Muscle of back (tissue), 13 donors: ENCODE results near the gene BPIFA2. TPM values are rescaled to one million over a fixed set of nuclear protein-coding genes. Genes with fewer than 3 reads are reported as not detected.
A peak's percentile ranks its signal among the peaks of the same experiment; 100 is the strongest.
"Not testable (repeated sequence)": the region's sequence is repeated elsewhere in the genome, so short reads cannot be mapped to it uniquely, and the experiment has no call there.

Experiments
- DNase-seq, 3 donors: peaks; one replicate each; pipeline versions ENCODE4 v3.0.0 to v3.0.0-alpha.2; 2013
- long read RNA-seq, 9 donors: transcript quantifications; one replicate each; lab custom pipeline, GENCODE V29; 2026
- polyA plus RNA-seq, 10 donors: library from polyadenylated mRNA; unstranded; fragments of 120-200 nt; gene quantifications; one replicate each; pipeline ENCODE4 v1.2.1, GENCODE V29; 2013; ENCODE audit not compliant: insufficient read length in 10 of 10

Gene BPIFA2
- polyA plus RNA-seq: not detected
- long read RNA-seq, donor 1: 0 reads
- long read RNA-seq, donor 2: 0 reads
- long read RNA-seq, donor 3: 0 reads
- long read RNA-seq, donor 4: 0 reads
- long read RNA-seq, donor 5: 0 reads
- long read RNA-seq, donor 6: 0 reads
- long read RNA-seq, donor 7: 0 reads
- long read RNA-seq, donor 8: 0 reads
- long read RNA-seq, donor 9: 0 reads

GRCh38 chr20:33167859-33168258, at the start of gene BPIFA2:
TSS of gene BPIFA2 (plus strand) at chr20:33168159. CDS start at chr20:33169146, 987 bp downstream.
- DNase-seq: no peak

GRCh38 chr20:33119725-33120720, 47.9 kb upstream of the BPIFA2 start:
- DNase-seq: no peak

- no peak for DNase-seq
These were observed 47.0 kb upstream of the BPIFA2 start for GRCh38 chr20:33120934-33121333.

- DNase-seq: not testable (repeated sequence)
These were observed 45.7 kb upstream of the BPIFA2 start for GRCh38 chr20:33122297-33122696.

- DNase-seq: no peak
These were observed 43.7 kb upstream of the BPIFA2 start for GRCh38 chr20:33124261-33124660.

- DNase-seq: no peak
These were observed 43.0 kb upstream of the BPIFA2 start for GRCh38 chr20:33124994-33125393.

GRCh38 chr20:33125983-33126382, 42.0 kb upstream of the BPIFA2 start:
- no peak for DNase-seq

GRCh38 chr20:33127422-33128097, 40.4 kb upstream of the BPIFA2 start:
- no peak for DNase-seq

GRCh38 chr20:33130568-33131061, 37.3 kb upstream of the BPIFA2 start:
- DNase-seq: peak in 2 of 3 donors; percentile 21 to 66

- DNase-seq: no peak
These were observed 35.9 kb upstream of the BPIFA2 start for GRCh38 chr20:33131949-33132473.

GRCh38 chr20:33132513-33133372, 35.2 kb upstream of the BPIFA2 start:
- peak in 1 of 3 donors; percentile 12 for DNase-seq

- no peak for DNase-seq
These were observed 34.5 kb upstream of the BPIFA2 start for GRCh38 chr20:33133373-33133941.

- DNase-seq: no peak
These were observed 30.8 kb upstream of the BPIFA2 start for GRCh38 chr20:33137195-33137594.

- no peak for DNase-seq
These were observed 28.5 kb upstream of the BPIFA2 start for GRCh38 chr20:33139467-33139866.

GRCh38 chr20:33145521-33145920, 22.4 kb upstream of the BPIFA2 start:
- no peak for DNase-seq

GRCh38 chr20:33147299-33147698, 20.7 kb upstream of the BPIFA2 start:
- DNase-seq: no peak

- no peak for DNase-seq
These were observed 19.9 kb upstream of the BPIFA2 start for GRCh38 chr20:33148040-33148439.

GRCh38 chr20:33154252-33154651, 13.7 kb upstream of the BPIFA2 start:
- no peak for DNase-seq

GRCh38 chr20:33158637-33159385, 9.1 kb upstream of the BPIFA2 start:
- no peak for DNase-seq

- DNase-seq: no peak
These were observed 8.2 kb upstream of the BPIFA2 start for GRCh38 chr20:33159713-33160112.
